HG02981 (cell line): ENCODE data around the gene ING3.
"Not testable (repeated sequence)": the region's sequence is repeated elsewhere in the genome, so short reads cannot be mapped to it uniquely, and the experiment has no call there.

ENCODE experiments used
- ATAC-seq: cut with Tn5 transposase; IDR thresholded peaks from one replicate; pipeline ENCODE4 v1.9.1; 2021; ENCODE audit warnings: mild to moderate bottlenecking, moderate library complexity; ENCODE audit not compliant: unreplicated experiment

ING3 gene

DNA sequence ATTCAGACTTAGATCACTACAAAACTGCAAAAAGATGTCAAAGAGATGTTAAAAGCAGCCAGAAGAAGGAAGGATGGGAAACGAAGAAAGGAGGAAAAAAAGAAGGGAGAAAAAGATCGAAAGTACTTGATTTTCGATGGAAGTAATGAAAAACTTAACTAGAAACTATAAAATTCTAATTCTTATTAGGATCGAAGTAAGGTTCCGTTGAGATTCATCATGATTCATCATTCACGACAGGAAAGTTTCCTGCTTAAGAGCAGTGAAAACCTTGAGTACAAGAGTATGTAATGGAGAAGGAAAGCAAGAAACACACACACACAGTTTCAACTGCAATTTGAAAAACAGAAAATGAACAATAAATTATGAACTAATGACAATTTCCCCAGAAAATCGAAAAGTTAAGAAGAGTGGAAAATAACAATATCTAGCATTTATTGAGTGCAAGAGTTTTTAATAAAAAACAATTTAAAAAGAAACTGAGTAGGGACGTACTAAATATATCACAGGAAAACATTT is 1.1 kb upstream of the ING3 start:
- no peak for ATAC-seq

DNA sequence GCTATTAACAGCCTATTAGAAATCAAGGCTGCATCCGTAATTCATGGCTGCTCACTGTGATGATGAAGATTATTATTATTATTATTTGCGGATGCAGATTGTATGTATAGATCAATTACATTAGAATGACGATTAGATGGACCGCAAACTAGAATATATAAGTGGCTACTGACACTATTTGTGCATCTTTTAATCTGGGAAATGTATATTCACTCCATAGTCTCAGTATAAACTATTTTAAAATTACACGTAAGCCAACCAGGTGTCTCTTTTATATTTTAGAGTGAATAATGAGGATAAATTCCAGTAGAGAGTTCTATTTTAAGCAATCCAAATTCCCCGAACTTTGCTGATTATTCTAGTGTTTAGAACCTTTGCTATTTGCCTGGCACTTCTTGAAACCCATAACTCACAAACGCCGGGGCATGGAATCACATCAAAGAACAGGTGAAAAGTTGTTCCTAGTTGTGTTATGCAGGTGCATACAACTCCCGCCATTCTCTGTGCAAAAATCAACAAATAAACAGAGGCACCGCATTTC is 509 bp upstream of the ING3 start:
- no peak for ATAC-seq

DNA sequence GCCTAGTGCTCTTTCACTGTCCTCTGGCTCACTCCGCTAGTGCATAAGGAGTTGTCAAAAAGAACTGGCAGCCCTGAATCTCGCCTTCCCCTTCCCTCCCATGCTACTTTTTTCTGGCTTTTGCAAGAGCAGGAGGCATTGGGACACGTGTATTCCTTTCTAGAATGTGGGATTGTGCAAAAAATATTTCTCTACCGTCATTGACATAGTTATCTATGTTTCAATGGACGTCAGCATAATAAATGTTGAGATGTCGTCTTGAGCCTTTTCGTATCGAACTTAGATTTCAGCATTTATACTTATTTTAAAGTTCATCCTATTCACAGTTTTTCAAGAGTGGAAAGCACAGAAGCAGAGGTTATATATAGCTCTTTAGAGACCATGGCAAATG is 727 bp downstream of the ING3 start:
- ATAC-seq: no peak

GRCh38 chr7:120951826-120952225 is 1.2 kb downstream of the ING3 start:
- ATAC-seq: no peak

DNA sequence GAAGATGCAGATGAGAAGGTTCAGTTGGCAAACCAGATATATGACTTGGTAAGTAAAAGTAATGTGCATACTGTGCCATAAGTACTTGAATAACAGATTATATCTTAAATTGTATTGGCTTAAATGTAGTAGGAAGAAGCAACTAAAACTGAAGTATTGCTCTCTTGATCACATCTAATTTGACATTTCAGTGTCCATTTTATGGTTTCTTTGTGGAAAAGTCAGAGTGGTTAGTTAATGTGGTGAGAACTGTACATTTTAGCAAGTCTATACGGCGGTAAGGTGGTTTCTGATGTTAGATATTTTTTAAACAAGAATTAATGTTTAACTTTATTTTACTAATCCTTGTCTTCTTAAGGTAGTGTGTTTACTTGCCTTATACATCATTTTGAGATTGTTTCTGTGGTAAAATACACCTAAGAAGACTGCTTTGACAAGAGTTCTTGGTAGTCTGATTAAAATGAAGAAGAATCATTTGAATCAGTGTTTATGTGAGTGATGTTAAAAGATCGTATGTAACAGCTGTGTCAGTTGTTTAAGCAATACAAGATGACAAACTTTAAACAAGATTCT is 5.1 kb downstream of the ING3 start:
- ATAC-seq: peak; percentile 50

DNA sequence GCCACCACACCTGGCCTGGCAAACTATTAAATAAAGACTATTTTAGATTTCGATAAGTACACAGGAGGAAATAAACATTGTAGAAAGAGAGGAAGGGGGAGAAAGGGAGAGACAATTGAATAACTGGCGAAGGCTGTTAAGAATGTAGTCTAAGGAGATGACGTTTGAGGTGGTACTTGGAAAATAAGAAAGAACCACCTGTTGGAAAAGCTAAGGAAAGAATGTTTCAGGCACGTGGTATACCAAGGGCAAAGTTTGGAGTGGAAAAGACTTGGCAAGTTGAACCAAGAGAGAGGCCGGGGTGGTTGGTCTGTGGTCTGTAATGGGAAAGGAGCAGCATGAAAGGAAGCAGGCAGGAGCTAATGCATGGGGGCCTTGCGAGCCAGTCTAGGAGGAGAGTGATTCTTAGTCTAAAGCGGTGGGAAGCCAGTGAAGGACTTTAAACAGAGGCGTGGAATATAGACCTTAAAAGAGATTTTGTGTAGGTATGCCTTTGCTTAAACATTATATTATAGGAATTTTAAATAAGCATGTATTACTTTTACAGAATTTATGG is 9.4 kb downstream of the ING3 start:
- ATAC-seq: no peak

GRCh38 chr7:120960714-120961113 is 10.1 kb downstream of the ING3 start:
- no peak for ATAC-seq

- ATAC-seq: no peak
These were observed 11.1 kb downstream of the ING3 start for GRCh38 chr7:120961638-120962173.

GRCh38 chr7:120964088-120964487 is 13.5 kb downstream of the ING3 start:
- ATAC-seq: no peak

DNA sequence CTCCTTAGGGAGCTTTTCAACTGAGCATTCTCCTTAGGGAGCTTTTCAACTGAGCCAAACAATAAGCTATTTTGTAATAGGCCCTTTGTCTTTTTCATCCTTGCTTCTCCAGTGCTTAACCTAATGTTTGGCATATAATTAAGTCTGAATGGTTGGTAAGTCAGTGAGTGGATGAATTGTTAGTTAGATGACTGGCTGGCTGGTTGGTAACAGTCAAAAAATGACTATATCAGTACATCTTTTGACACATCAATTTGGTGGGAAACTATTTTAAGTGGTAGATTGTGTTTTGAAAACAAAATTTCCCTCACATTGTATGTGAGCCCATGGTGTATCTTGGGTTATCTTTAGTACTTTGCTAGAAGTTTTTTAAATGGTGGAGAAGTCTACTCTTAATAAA is 16.4 kb downstream of the ING3 start:
- no peak for ATAC-seq

DNA sequence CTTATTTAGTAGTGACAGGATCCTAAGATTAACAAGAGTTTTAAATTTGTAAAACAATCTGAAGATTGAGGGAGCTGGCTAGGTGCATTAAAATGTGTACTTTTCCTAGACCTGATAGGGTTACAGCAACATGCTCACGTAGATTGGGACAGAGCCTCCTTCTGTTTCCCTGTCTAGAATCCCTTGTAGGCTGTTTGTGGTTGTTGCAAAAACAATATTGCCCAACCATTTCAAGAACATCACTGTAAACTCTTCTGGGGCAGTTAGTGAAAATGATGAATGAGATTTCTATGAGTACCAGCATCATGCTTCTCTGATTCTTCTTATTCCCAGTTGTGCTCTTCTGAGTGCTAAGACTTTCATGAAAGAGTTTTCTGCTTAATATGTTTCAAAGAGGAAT is 23.3 kb downstream of the ING3 start:
- no peak for ATAC-seq

- ATAC-seq: no peak
These were observed 29.4 kb downstream of the ING3 start for GRCh38 chr7:120979765-120980499.

DNA sequence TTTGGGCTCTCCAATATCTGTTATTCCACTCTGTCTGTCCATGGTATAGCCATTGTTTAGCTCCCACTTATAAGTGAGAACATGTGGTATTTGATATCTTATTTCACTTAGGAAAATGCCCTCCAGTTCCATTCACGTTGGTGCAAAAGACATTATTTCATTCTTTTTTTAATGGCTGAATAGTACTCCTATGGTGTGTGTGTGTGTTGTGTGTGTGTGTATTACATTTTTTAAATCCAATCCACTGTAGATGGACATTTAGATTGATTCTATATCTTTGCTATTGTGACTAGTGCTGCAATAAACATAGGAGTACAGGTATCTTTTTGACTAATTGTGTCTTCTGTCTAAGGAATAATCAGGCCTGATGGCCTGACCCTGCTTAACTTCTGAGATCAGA is 30.5 kb downstream of the ING3 start:
- no peak for ATAC-seq

GRCh38 chr7:120981888-120982615 is 31.5 kb downstream of the ING3 start:
- ATAC-seq: no peak

GRCh38 chr7:120983592-120983991 is 33.0 kb downstream of the ING3 start:
- ATAC-seq: not testable (repeated sequence)

DNA sequence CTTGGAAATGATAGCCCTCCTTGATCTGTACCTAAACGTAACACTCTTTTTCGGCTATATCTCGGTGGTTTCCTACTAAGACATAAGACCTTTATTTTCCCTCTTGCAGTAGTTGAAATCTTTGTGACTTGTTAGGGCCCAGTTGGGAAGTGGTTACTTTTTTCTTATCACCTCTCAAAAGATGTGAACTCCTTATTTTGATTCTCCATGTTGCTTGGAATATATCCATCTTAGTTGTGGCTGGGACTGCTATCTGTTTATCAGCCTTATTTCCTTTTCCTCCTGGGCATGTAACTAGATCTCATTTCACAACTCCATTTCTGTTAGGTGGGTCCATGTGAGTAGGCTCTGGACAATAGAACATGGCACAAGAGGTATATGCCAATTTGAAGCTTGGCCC is 33.8 kb downstream of the ING3 start:
- ATAC-seq: no peak

GRCh38 chr7:120985130-120985758 is 34.7 kb downstream of the ING3 start:
- ATAC-seq: no peak

- ATAC-seq: no peak
These were observed 35.3 kb downstream of the ING3 start for GRCh38 chr7:120985839-120986238.

DNA sequence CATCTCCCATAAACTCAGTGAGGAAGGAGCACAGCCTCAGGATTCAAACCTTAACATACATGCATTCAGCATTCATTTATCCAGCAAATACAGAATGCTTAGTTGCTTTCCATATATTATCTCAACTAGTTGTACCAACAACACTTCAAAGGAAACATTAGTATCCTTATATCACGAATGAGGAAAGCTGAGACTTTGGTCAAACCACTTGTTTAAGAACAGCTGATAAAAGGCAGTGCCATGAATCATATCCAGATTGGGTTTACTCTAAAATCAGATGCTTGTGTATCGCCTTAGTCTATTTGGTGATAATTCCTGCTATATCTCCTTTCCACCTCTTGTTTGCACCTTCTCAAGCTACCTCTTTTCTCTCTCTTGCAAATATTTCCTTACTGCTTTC is 36.1 kb downstream of the ING3 start:
- no peak for ATAC-seq

DNA sequence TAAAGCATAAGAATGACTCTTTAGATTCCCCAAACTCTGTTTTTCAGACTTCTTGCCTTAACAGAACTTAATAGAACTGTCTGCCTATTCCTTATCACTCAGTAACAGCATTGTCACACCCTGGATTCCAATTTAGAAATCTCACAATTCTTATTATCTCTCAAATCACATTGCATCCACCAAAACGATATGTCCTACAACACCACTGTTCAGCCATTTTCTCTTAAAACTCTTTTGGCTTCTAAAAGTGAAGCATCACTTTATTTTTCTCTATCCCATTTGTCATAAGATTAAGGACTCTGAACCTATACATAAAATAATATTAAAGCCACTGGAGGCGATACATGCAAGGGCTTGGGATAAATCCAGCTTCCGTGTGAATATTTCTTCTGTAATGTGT is 36.7 kb downstream of the ING3 start:
- no peak for ATAC-seq
